ENCODE results near the gene AR. TPM values are rescaled to one million over a fixed set of nuclear protein-coding genes. Genes with fewer than 3 reads are reported as not detected.

AR gene
- total RNA-seq, 4 donors from 2014 or later = 19.7 to 75.3 (median 46.9) TPM

DNA sequence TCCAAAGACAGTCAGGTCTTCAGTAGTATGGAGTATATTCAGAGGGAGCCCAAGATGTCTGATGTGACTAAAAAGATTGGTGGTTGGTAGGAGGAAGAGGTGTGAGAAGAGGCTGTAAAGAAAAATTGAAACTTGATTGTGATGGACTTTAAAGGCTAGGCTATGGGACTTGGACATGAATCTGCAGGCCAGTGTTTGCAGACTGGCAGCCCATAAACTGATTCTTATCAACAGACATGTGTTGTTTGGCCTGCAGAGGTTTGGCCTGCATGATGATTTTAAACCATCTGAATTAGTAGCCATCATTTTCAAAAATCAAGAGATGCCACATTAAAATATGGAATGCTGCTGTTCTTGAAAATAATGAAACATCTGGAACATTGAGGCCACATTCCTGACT is 5.4 kb upstream of the AR start:
- no peaks in the 10 kb centered on the region for H3K36me3 ChIP-seq
- DNase-seq = no peak
- no peaks in the 10 kb centered on the region for H3K4me1 ChIP-seq
- no peaks in the 10 kb centered on the region for H3K27me3 ChIP-seq
- intact Hi-C loops (cut with DNase I; ENCODE audit: low total_unique reads) = no loop called here
- H3K4me3 ChIP-seq = no peak overlapping the region
- no peak for TF ChIP-seq POLR2A (IDR thresholded peaks at IDR 0.05)
- TF ChIP-seq, protein P1, sequence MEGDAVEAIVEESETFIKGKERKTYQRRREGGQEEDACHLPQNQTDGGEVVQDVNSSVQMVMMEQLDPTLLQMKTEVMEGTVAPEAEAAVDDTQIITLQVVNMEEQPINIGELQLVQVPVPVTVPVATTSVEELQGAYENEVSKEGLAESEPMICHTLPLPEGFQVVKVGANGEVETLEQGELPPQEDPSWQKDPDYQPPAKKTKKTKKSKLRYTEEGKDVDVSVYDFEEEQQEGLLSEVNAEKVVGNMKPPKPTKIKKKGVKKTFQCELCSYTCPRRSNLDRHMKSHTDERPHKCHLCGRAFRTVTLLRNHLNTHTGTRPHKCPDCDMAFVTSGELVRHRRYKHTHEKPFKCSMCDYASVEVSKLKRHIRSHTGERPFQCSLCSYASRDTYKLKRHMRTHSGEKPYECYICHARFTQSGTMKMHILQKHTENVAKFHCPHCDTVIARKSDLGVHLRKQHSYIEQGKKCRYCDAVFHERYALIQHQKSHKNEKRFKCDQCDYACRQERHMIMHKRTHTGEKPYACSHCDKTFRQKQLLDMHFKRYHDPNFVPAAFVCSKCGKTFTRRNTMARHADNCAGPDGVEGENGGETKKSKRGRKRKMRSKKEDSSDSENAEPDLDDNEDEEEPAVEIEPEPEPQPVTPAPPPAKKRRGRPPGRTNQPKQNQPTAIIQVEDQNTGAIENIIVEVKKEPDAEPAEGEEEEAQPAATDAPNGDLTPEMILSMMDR (IDR thresholded peaks at IDR 0.05) = no peak
- no peaks in the 10 kb centered on the region for H3K9me3 ChIP-seq
- H3K27ac ChIP-seq = no peak overlapping the region

DNA sequence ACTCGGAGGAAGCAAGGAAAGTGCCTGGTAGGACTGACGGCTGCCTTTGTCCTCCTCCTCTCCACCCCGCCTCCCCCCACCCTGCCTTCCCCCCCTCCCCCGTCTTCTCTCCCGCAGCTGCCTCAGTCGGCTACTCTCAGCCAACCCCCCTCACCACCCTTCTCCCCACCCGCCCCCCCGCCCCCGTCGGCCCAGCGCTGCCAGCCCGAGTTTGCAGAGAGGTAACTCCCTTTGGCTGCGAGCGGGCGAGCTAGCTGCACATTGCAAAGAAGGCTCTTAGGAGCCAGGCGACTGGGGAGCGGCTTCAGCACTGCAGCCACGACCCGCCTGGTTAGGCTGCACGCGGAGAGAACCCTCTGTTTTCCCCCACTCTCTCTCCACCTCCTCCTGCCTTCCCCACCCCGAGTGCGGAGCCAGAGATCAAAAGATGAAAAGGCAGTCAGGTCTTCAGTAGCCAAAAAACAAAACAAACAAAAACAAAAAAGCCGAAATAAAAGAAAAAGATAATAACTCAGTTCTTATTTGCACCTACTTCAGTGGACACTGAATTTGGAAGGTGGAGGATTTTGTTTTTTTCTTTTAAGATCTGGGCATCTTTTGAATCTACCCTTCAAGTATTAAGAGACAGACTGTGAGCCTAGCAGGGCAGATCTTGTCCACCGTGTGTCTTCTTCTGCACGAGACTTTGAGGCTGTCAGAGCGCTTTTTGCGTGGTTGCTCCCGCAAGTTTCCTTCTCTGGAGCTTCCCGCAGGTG is 637 bp downstream of the AR start:
- DNase-seq = peak; percentile 21 to 30
- Histone ChIP-seq H3K27me3 (no peaks in the 10 kb centered on the region), H3K4me3 (peak overlapping the region; percentile 45 to 57), H3K27ac (peak overlapping the region; percentile 87 to 93), H3K4me1 (no peaks in the 10 kb centered on the region), H3K36me3 (no peaks in the 10 kb centered on the region), H3K9me3 (no peaks in the 10 kb centered on the region)
- no peak for TF ChIP-seq POLR2A (IDR thresholded peaks at IDR 0.05)
- TF ChIP-seq, protein P1 (IDR thresholded peaks at IDR 0.05) = no peak
- intact Hi-C loops (cut with DNase I; ENCODE audit: low total_unique reads) = no loop called here

DNA sequence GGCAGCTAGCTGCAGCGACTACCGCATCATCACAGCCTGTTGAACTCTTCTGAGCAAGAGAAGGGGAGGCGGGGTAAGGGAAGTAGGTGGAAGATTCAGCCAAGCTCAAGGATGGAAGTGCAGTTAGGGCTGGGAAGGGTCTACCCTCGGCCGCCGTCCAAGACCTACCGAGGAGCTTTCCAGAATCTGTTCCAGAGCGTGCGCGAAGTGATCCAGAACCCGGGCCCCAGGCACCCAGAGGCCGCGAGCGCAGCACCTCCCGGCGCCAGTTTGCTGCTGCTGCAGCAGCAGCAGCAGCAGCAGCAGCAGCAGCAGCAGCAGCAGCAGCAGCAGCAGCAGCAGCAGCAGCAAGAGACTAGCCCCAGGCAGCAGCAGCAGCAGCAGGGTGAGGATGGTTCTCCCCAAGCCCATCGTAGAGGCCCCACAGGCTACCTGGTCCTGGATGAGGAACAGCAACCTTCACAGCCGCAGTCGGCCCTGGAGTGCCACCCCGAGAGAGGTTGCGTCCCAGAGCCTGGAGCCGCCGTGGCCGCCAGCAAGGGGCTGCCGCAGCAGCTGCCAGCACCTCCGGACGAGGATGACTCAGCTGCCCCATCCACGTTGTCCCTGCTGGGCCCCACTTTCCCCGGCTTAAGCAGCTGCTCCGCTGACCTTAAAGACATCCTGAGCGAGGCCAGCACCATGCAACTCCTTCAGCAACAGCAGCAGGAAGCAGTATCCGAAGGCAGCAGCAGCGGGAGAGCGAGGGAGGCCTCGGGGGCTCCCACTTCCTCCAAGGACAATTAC is 1.4 kb downstream of the AR start:
- Histone ChIP-seq H3K27me3 (no peaks in the 10 kb centered on the region), H3K36me3 (no peaks in the 10 kb centered on the region), H3K27ac (peak overlapping the region; percentile 87 to 93), H3K4me1 (no peaks in the 10 kb centered on the region), H3K9me3 (no peaks in the 10 kb centered on the region), H3K4me3 (peak overlapping the region; percentile 45 to 57)
- DNase-seq = peak; percentile 27 to 34
- TF ChIP-seq, protein P1 (IDR thresholded peaks at IDR 0.05) = no peak
- TF ChIP-seq POLR2A (IDR thresholded peaks at IDR 0.05) = no peak
- intact Hi-C loops (cut with DNase I; ENCODE audit: low total_unique reads) = no loop called here

DNA sequence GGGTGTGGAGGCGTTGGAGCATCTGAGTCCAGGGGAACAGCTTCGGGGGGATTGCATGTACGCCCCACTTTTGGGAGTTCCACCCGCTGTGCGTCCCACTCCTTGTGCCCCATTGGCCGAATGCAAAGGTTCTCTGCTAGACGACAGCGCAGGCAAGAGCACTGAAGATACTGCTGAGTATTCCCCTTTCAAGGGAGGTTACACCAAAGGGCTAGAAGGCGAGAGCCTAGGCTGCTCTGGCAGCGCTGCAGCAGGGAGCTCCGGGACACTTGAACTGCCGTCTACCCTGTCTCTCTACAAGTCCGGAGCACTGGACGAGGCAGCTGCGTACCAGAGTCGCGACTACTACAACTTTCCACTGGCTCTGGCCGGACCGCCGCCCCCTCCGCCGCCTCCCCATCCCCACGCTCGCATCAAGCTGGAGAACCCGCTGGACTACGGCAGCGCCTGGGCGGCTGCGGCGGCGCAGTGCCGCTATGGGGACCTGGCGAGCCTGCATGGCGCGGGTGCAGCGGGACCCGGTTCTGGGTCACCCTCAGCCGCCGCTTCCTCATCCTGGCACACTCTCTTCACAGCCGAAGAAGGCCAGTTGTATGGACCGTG is 2.2 kb downstream of the AR start:
- Histone ChIP-seq H3K4me3 (peak overlapping the region; percentile 45 to 57), H3K4me1 (no peaks in the 10 kb centered on the region), H3K36me3 (no peaks in the 10 kb centered on the region), H3K27ac (peak overlapping the region; percentile 87 to 93), H3K9me3 (no peaks in the 10 kb centered on the region), H3K27me3 (no peaks in the 10 kb centered on the region)
- DNase-seq = peak; percentile 27
- TF ChIP-seq, protein P1 (IDR thresholded peaks at IDR 0.05) = no peak
- TF ChIP-seq POLR2A (IDR thresholded peaks at IDR 0.05) = no peak
- intact Hi-C loops (cut with DNase I; ENCODE audit: low total_unique reads) = no loop called here
